WTC11 (cell line): Measurements from ENCODE around the gene SRGAP1. TPM values are rescaled to one million over a fixed set of nuclear protein-coding genes. Genes with fewer than 3 reads are reported as not detected.
A peak's percentile ranks its signal among the peaks of the same experiment; 100 is the strongest.
"Not testable (repeated sequence)": the region's sequence is repeated elsewhere in the genome, so short reads cannot be mapped to it uniquely, and the experiment has no call there.

Source experiments
- ATAC-seq: fragments of 200-7000 bp; cut with Tn5 transposase; 2 replicates; pipeline ENCODE4 v1.10.0; 2021; ENCODE audit warnings: mild to moderate bottlenecking, moderate library complexity
- CTCF ChIA-PET: fragments of 300-600 bp; sonication (Branson Sonifier 250); formaldehyde crosslinking; loops from one replicate; lab custom pipeline; 2021; ENCODE audit warnings: antibody characterized with exemption; lab: Charles Lee
- POLR2A ChIA-PET: fragments of 350-600 bp; sonication (Branson Sonifier 250); formaldehyde crosslinking; loops from one replicate; lab custom pipeline; 2021; ENCODE audit warnings: antibody characterized with exemption; lab: Charles Lee
- DNase-seq: peaks from one replicate; pipeline ENCODE4 v3.0.0; 2021; ENCODE audit warnings: low spot score
- H3K27ac Mint-ChIP-seq: 2 replicates; pipeline ENCODE4 v1.8.0; 2021; ENCODE audit warnings: mixed read lengths
- H3K27me3 Mint-ChIP-seq: 2 replicates; pipeline ENCODE4 v1.8.0; 2021; ENCODE audit warnings: low read depth, mild to moderate bottlenecking, moderate library complexity, mixed read lengths
- H3K36me3 Mint-ChIP-seq: 2 replicates; pipeline ENCODE4 v1.8.0; 2021; ENCODE audit warnings: mixed read lengths
- H3K4me1 Mint-ChIP-seq: 2 replicates; pipeline ENCODE4 v1.8.0; 2022; ENCODE audit warnings: mixed read lengths
- H3K4me3 Mint-ChIP-seq: 2 replicates; pipeline ENCODE4 v1.8.0; 2021; ENCODE audit warnings: mild to moderate bottlenecking, moderate library complexity, mixed read lengths
- H3K9me3 Mint-ChIP-seq: 2 replicates; pipeline ENCODE4 v1.8.0; 2021; ENCODE audit warnings: mixed read lengths
- AR ChIP-seq: fragments of 250-450 bp; sonication (Bioruptor Pico); IDR thresholded peaks from 2 replicates; pipeline ENCODE4 v1.9.0; 2021; ENCODE audit warnings: mild to moderate bottlenecking
- ATF3 ChIP-seq: sonication (generic); formaldehyde crosslinking; conservative IDR thresholded peaks from 2 replicates; pipeline ENCODE4 v1.8.1; 2022; ENCODE audit warnings: mild to moderate bottlenecking, missing genetic modification reagents
- CTCF ChIP-seq: fragments of 200-600 bp; IDR thresholded peaks from 2 replicates; pipeline ENCODE4 v1.8.0; 2022; ENCODE audit warnings: antibody characterized with exemption
- ERG ChIP-seq: fragments of 250-450 bp; sonication (Bioruptor Pico); IDR thresholded peaks from 2 replicates; pipeline ENCODE4 v1.8.0; 2021; ENCODE audit warnings: mild to moderate bottlenecking
- ESRRA ChIP-seq: sonication (generic); formaldehyde crosslinking; IDR thresholded peaks from 2 replicates; pipeline ENCODE4 v1.8.1; 2022; ENCODE audit warnings: mild to moderate bottlenecking, missing genetic modification reagents, borderline replicate concordance
- FOXP1 ChIP-seq: sonication (generic); formaldehyde crosslinking; IDR thresholded peaks from 2 replicates; pipeline ENCODE4 v1.8.0; 2022; ENCODE audit warnings: missing genetic modification reagents, mild to moderate bottlenecking, moderate library complexity, borderline replicate concordance
- GRHL2 ChIP-seq: fragments of 250-450 bp; sonication (Bioruptor Pico); IDR thresholded peaks from 2 replicates; pipeline ENCODE4 v1.8.0; 2022; ENCODE audit warnings: mild to moderate bottlenecking, moderate library complexity; ENCODE audit not compliant: insufficient replicate concordance, severe bottlenecking
- NR1H2 ChIP-seq: sonication (generic); formaldehyde crosslinking; IDR thresholded peaks from 2 replicates; pipeline ENCODE4 v1.9.0; 2021; ENCODE audit warnings: mild to moderate bottlenecking, moderate library complexity, missing genetic modification reagents
- NR3C1 ChIP-seq: sonication (generic); formaldehyde crosslinking; conservative IDR thresholded peaks from 2 replicates; pipeline ENCODE4 v1.8.1; 2023; ENCODE audit warnings: low read depth, mild to moderate bottlenecking, missing genetic modification reagents
- OVOL2 ChIP-seq: fragments of 250-450 bp; sonication (Bioruptor Pico); IDR thresholded peaks from 2 replicates; pipeline ENCODE4 v1.9.0; 2021; ENCODE audit warnings: mild to moderate bottlenecking, borderline replicate concordance
- PRDM15 ChIP-seq: sonication (generic); formaldehyde crosslinking; IDR thresholded peaks from 2 replicates; pipeline ENCODE4 v1.8.0; 2022; ENCODE audit warnings: missing genetic modification reagents
- SP1 ChIP-seq: sonication (generic); formaldehyde crosslinking; conservative IDR thresholded peaks from 2 replicates; pipeline ENCODE4 v1.8.1; 2022; ENCODE audit warnings: missing genetic modification reagents
- TEAD1 ChIP-seq: sonication (generic); formaldehyde crosslinking; IDR thresholded peaks from 2 replicates; pipeline ENCODE4 v1.8.0; 2022; ENCODE audit warnings: mild to moderate bottlenecking, missing genetic modification reagents
- TP53 ChIP-seq: sonication (generic); formaldehyde crosslinking; IDR thresholded peaks from 2 replicates; pipeline ENCODE4 v1.8.1; 2023; ENCODE audit warnings: mild to moderate bottlenecking, missing genetic modification reagents
- ZMAT4 ChIP-seq: fragments of 250-450 bp; sonication (Bioruptor Pico); IDR thresholded peaks from 2 replicates; pipeline ENCODE4 v1.9.0; 2021; ENCODE audit warnings: mild to moderate bottlenecking
- ZNF121 ChIP-seq: sonication (generic); formaldehyde crosslinking; IDR thresholded peaks from 2 replicates; pipeline ENCODE4 v1.8.0; 2023; ENCODE audit warnings: missing genetic modification reagents
- ZNF263 ChIP-seq: sonication (generic); formaldehyde crosslinking; IDR thresholded peaks from 2 replicates; pipeline ENCODE4 v1.8.1; 2022; ENCODE audit warnings: low read depth, mild to moderate bottlenecking, moderate library complexity, missing genetic modification reagents
- ZNF317 ChIP-seq: sonication (generic); formaldehyde crosslinking; IDR thresholded peaks from 2 replicates; pipeline ENCODE4 v1.8.1; 2023; ENCODE audit warnings: low read depth, mild to moderate bottlenecking, moderate library complexity, missing genetic modification reagents, borderline replicate concordance
- total RNA-seq: library from RNA; stranded (reverse); gene quantifications from 3 replicates; pipeline ENCODE4 v1.2.3, GENCODE V29; 2021

The SRGAP1 gene
- total RNA-seq, 1 experiment from 2014 or later: 10.3 TPM

- no peak for TF ChIP-seq FOXP1 (CRISPR knock-in tag)
- no peak for TF ChIP-seq ESRRA (CRISPR knock-in tag)
- TF ChIP-seq TEAD1 (CRISPR knock-in tag): no peak
- no peak for TF ChIP-seq PRDM15 (CRISPR knock-in tag)
- Mint-ChIP-seq H3K9me3 (no peaks in the 10 kb centered on the region), H3K36me3 (no peaks in the 10 kb centered on the region), H3K4me1 (peaks cover 14% of the 10 kb centered on the region), H3K4me3 (no peak overlapping the region), H3K27me3 (no peaks in the 10 kb centered on the region), H3K27ac (no peak overlapping the region)
- CTCF ChIA-PET: no interaction called here
- no peak for ATAC-seq
- DNase-seq: no peak
- POLR2A ChIA-PET: no interaction called here
Observed at GRCh38 chr12:63857771-63858670, 13.5 kb downstream of the SRGAP1 start.

GRCh38 chr12:63859880-63860279 is 15.4 kb downstream of the SRGAP1 start:
- peak; percentile 90 for TF ChIP-seq ZNF121 (CRISPR knock-in tag)
- POLR2A ChIA-PET, H3K4me3 Mint-ChIP-seq, CTCF ChIA-PET, ATAC-seq, DNase-seq, H3K27me3 Mint-ChIP-seq, H3K27ac Mint-ChIP-seq, H3K36me3 Mint-ChIP-seq, H3K9me3 Mint-ChIP-seq: not testable (repeated sequence)
- H3K4me1 Mint-ChIP-seq: peaks cover 29% of the 10 kb centered on the region

GRCh38 chr12:63862187-63862968 is 17.9 kb downstream of the SRGAP1 start:
- Mint-ChIP-seq H3K9me3 (no peaks in the 10 kb centered on the region), H3K27ac (peak overlapping the region; percentile 96), H3K4me1 (peaks cover 51% of the 10 kb centered on the region), H3K4me3 (peak overlapping the region; percentile 30), H3K27me3 (no peaks in the 10 kb centered on the region), H3K36me3 (no peaks in the 10 kb centered on the region)
- ATAC-seq (peak; percentile 51), DNase-seq (no peak)
- ChIA-PET POLR2A (no interaction called here), CTCF (no interaction called here)
- TF ChIP-seq GRHL2 (CRISPR knock-in tag) (no peak), OVOL2 (no peak), ATF3 (no peak), CTCF (no peak), AR (CRISPR knock-in tag) (no peak), ZNF263 (no peak), ESRRA (CRISPR knock-in tag) (no peak), NR3C1 (CRISPR knock-in tag) (no peak), TP53 (no peak), ZNF317 (no peak), NR1H2 (CRISPR knock-in tag) (no peak), ERG (no peak), ZMAT4 (CRISPR knock-in tag) (no peak), SP1 (CRISPR knock-in tag) (no peak)
